CD4-positive, alpha-beta T cell treated with Interleukin-17A for 4 hours (primary cell): Measurements from ENCODE around the gene CXADR.
"Not testable (repeated sequence)": the region's sequence is repeated elsewhere in the genome, so short reads cannot be mapped to it uniquely, and the experiment has no call there.

ENCODE experiments used
- DNase-seq: peaks from one replicate; pipeline ENCODE4 v3.0.0-alpha.2; 2020; ENCODE audit warnings: mixed read lengths

The CXADR gene

GRCh38 chr21:17512253-17513213 lies at the start of gene CXADR:
Gene CXADR, plus strand, starts transcription at chr21:17513043. Its CDS starts 87 bp downstream, at chr21:17513130.
- peak; percentile 87 for DNase-seq

GRCh38 chr21:17466166-17466565 lies 46.7 kb upstream of the CXADR start:
- DNase-seq: no peak

GRCh38 chr21:17467392-17467791 lies 45.5 kb upstream of the CXADR start:
- no peak for DNase-seq

DNA sequence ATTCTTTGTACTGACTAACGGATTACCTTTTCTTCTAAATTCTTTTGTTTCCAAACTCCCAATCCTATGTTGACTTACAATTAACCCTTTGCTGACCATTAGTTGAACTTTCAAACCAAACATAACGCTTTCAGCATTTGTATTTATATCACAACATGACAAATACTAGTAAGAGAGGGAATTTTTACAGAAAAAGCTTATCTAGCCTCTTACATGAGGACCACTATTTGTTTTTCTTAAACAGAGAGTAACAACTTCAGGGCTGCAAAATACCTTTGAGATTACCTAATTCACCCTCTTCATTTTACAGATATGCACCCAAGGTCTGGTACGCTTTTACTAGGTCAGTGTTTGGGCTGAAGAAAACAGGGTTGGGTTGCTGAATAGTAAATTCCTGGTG lies 45.0 kb upstream of the CXADR start:
- no peak for DNase-seq

- no peak for DNase-seq
Measured at GRCh38 chr21:17468698-17469097, 44.1 kb upstream of the CXADR start.

- DNase-seq: no peak
Measured at GRCh38 chr21:17469727-17470126, 43.1 kb upstream of the CXADR start.

- DNase-seq: no peak
Measured at GRCh38 chr21:17472182-17472581, 40.7 kb upstream of the CXADR start.

DNA sequence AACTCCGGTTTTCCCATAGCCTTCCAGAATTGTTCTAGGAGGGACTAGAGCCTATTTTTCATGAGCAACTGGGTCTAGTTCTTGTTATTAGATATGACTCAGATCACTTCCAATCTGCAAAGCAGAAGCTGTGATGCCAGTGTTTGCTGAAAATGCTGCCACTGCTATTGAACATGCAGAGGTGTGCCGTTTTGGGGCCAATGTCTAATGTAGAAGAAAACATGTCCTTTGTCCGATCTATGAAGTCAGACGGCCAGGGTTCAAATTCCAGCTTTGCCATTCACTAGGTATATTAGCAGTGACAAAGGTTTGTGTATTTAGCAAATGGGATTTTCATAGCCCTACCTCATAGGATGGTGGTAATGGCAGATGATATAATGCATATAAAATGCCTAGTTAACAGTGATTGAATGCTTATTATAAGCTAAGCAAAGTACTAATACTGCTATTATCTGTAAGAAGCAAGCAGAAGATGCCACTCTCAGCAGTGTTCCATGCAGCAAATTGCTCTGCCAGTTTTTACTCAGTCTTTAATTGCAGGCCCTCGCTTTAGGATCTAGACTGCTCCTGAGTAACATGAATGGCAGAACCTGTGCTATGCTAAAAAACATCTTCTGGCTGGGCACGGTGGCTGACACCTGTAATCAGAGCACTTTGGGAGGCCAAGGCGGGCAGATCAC lies 40.1 kb upstream of the CXADR start:
- no peak for DNase-seq

DNA sequence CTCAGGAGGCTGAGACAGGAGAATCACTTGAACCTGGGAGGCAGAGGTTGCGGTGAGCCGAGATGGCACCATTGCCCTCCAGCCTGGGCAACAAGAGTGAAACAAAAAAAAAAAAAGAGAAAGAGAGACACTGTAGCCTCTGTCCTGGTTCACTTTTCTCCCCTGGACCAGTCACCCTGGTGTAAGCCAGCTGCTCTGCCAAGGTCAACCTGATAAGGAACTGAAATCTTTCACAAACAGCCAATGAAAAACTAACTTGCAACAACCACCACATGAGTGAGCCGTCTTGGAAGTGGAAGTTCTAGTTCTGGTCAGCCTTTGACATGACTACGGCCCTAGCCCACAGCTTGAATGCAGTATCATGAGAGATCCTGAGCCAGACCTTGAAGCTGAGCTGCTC lies 36.8 kb upstream of the CXADR start:
- DNase-seq: no peak

DNA sequence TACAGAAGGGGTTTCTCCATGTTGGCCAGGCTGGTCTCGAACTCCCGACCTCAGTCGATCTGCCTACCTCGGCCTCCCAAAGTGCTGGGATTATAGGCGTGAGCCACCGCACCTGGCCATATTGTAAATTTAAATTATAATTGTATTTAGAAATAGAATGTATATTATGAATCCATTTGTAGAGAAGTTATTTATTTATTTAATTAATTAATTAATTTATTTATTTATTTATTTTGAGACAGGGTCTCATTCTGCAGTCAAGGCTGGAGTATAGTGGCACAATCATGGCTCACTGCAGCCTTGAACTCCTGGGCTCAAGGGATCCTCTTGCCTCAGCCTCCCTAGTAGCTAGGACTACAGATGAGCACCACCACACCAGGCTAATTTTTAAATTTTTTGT lies 34.7 kb upstream of the CXADR start:
- not testable (repeated sequence) for DNase-seq

- no peak for DNase-seq
Measured at GRCh38 chr21:17479606-17480005, 33.2 kb upstream of the CXADR start.

DNA sequence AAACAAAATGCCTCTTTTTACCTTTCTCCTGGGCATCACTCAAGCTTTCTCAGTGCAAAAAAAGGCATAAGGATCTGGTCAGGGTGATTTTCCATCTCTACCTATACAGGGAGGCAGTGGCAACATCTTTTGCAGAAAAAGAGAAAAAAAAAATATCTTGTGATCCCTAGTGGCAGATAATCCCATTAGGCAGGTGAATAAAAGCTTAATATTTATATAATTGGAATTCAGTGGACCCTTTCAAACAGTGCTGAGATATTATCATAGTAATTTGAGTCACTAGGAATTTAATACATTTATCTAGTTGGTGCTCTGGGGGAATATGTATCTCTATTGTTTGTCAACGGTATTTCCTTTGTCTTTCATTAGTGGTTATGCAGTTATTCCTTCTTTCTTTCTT lies 29.9 kb upstream of the CXADR start:
- DNase-seq: no peak

- no peak for DNase-seq
Measured at GRCh38 chr21:17488620-17489019, 24.2 kb upstream of the CXADR start.

- not testable (repeated sequence) for DNase-seq
Measured at GRCh38 chr21:17489565-17489964, 23.3 kb upstream of the CXADR start.

GRCh38 chr21:17491716-17492414 lies 21.0 kb upstream of the CXADR start:
- DNase-seq: no peak

- DNase-seq: no peak
Measured at GRCh38 chr21:17492415-17493168, 20.3 kb upstream of the CXADR start.

GRCh38 chr21:17494051-17494450 lies 18.8 kb upstream of the CXADR start:
- no peak for DNase-seq

- DNase-seq: no peak
Measured at GRCh38 chr21:17495680-17496079, 17.2 kb upstream of the CXADR start.

DNA sequence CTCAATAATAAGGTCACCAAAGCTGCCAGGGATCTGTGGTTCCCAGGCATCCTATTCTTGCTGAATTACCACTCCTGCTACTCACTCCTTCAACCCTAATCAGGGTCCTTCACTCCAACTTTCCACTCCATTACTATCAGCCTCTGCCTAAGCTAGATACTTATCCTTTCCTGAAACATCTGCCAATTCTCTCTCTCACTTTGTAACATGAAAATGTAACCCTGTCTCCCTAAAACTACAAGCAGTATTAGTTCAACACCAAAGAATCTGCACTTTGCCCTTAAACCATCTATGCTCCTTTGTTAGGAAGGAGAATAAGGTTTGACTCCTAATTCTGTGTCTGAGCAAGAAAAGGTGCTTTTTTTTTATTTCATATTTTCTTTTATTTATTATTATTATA lies 15.5 kb upstream of the CXADR start:
- no peak for DNase-seq

DNA sequence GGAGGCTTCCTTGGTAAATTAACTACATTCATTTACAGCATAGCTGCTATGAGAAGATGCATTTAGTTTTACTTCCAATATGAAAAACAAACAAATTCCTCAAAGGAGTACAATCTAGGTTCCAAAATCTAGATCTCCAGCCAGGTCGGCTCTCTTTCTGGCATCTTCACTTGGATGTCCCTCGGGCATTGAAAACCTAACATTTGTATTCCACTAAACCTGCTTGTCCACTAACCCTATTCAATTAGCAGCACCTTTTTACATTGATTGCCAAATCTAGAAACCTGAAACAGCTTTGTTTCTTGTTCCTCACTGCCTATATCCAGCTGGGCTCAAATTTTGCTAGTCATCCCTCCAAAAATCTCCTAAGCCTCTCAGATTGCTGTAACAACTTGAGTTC lies 14.3 kb upstream of the CXADR start:
- DNase-seq: no peak

GRCh38 chr21:17501107-17502006 lies 11.5 kb upstream of the CXADR start:
- no peak for DNase-seq

- DNase-seq: not testable (repeated sequence)
Measured at GRCh38 chr21:17502985-17503384, 9.9 kb upstream of the CXADR start.
